Tibial artery (tissue), 4 donors: ENCODE measurements around the gene GDPGP1.
A peak's percentile ranks its signal among the peaks of the same experiment; 100 is the strongest.

ENCODE experiments used
- DNase-seq, 2 donors: peaks; one replicate each; pipeline ENCODE4 v3.0.0-alpha.2; 2019
- H3K27ac ChIP-seq, 2 donors: fragments of 200-600 bp; sonication (generic) in 1 of 2; 1 replicate in 1 of 2; 2 replicates in 1 of 2; pipeline ENCODE4 v1.5.1; 2018 to 2019; ENCODE audit warnings: mild to moderate bottlenecking in 1 of 2
- H3K27me3 ChIP-seq, 2 donors: fragments of 200-600 bp; sonication (generic) in 1 of 2; one replicate each; pipeline versions ENCODE4 v1.5.1 to v1.6.0; 2016 to 2019
- H3K36me3 ChIP-seq, 3 donors: fragments of 200-600 bp; sonication (generic) in 2 of 3; one replicate each; pipeline ENCODE4 v1.5.1; 2016 to 2019; ENCODE audit warnings: mild to moderate bottlenecking in 2 of 3
- H3K4me1 ChIP-seq, 4 donors: fragments of 200-600 bp; sonication (generic) in 2 of 4; 1 replicate in 3 of 4; 2 replicates in 1 of 4; pipeline ENCODE4 v1.5.1; 2016 to 2019
- H3K4me3 ChIP-seq, 2 donors: fragments of 200-600 bp; sonication (generic) in 1 of 2; 1 replicate in 1 of 2; 2 replicates in 1 of 2; pipeline ENCODE4 v1.5.1; 2018 to 2019; ENCODE audit warnings: mild to moderate bottlenecking in 2 of 2
- H3K9me3 ChIP-seq, 3 donors: fragments of 200-600 bp; sonication (generic) in 1 of 3; one replicate each; pipeline ENCODE4 v1.5.1; 2016 to 2019
- intact Hi-C: fragments of 100-400 bp; cut with DNase I; formaldehyde crosslinking; loops from one replicate; pipeline ENCODE4 v1.15.0; 2023; ENCODE audit warnings: low total_unique reads
- TF ChIP-seq, protein P1 (sequence below), 2 experiments: fragments of 200-600 bp in 1 of 2; fragments of 450-650 bp in 1 of 2; IDR thresholded peaks; one replicate each; pipeline ENCODE4 v1.5.1; 2017 to 2019; ENCODE audit warnings: antibody characterized with exemption in 2 of 2, mild to moderate bottlenecking in 1 of 2, moderate library complexity in 1 of 2

Gene GDPGP1

GRCh38 chr15:90189781-90190467 lies 44.1 kb upstream of the GDPGP1 start:
- Histone ChIP-seq H3K36me3 (no peaks in the 10 kb centered on the region), H3K9me3 (no peaks in the 10 kb centered on the region), H3K4me3 (no peak overlapping the region), H3K27ac (no peak overlapping the region), H3K4me1 (peaks cover 0 to 64% (median 44%) of the 10 kb centered on the region in 4 donors), H3K27me3 (no peaks in the 10 kb centered on the region)
- TF ChIP-seq, protein P1, sequence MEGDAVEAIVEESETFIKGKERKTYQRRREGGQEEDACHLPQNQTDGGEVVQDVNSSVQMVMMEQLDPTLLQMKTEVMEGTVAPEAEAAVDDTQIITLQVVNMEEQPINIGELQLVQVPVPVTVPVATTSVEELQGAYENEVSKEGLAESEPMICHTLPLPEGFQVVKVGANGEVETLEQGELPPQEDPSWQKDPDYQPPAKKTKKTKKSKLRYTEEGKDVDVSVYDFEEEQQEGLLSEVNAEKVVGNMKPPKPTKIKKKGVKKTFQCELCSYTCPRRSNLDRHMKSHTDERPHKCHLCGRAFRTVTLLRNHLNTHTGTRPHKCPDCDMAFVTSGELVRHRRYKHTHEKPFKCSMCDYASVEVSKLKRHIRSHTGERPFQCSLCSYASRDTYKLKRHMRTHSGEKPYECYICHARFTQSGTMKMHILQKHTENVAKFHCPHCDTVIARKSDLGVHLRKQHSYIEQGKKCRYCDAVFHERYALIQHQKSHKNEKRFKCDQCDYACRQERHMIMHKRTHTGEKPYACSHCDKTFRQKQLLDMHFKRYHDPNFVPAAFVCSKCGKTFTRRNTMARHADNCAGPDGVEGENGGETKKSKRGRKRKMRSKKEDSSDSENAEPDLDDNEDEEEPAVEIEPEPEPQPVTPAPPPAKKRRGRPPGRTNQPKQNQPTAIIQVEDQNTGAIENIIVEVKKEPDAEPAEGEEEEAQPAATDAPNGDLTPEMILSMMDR (IDR thresholded peaks at IDR 0.05): no peak
- DNase-seq: no peak
- intact Hi-C loops: no loop called here

GRCh38 chr15:90190606-90191343 lies 43.2 kb upstream of the GDPGP1 start:
- no peak overlapping the region for H3K4me3 ChIP-seq
- TF ChIP-seq, protein P1 (IDR thresholded peaks at IDR 0.05): no peak
- peak overlapping the region; percentile 72 to 73 for H3K27ac ChIP-seq
- no peaks in the 10 kb centered on the region for H3K36me3 ChIP-seq
- no peaks in the 10 kb centered on the region for H3K9me3 ChIP-seq
- peaks cover 0 to 58% (median 38%) of the 10 kb centered on the region in 4 donors for H3K4me1 ChIP-seq
- intact Hi-C loops: no loop called here
- DNase-seq: no peak
- no peaks in the 10 kb centered on the region for H3K27me3 ChIP-seq

GRCh38 chr15:90191344-90191687 lies 42.7 kb upstream of the GDPGP1 start:
- intact Hi-C loops: no loop called here
- peak overlapping the region; percentile 72 to 73 for H3K27ac ChIP-seq
- H3K4me1 ChIP-seq: peaks cover 0 to 52% (median 34%) of the 10 kb centered on the region in 4 donors
- H3K27me3 ChIP-seq: no peaks in the 10 kb centered on the region
- H3K36me3 ChIP-seq: no peaks in the 10 kb centered on the region
- H3K9me3 ChIP-seq: no peaks in the 10 kb centered on the region
- TF ChIP-seq, protein P1 (IDR thresholded peaks at IDR 0.05): no peak
- DNase-seq: no peak
- no peak overlapping the region for H3K4me3 ChIP-seq

- peak overlapping the region; percentile 72 to 73 for H3K27ac ChIP-seq
- H3K4me1 ChIP-seq: peaks cover 0 to 48% (median 30%) of the 10 kb centered on the region in 4 donors
- intact Hi-C loops: no loop called here
- H3K9me3 ChIP-seq: no peaks in the 10 kb centered on the region
- peak; percentile 74 to 87 for DNase-seq
- no peaks in the 10 kb centered on the region for H3K36me3 ChIP-seq
- H3K4me3 ChIP-seq: no peak overlapping the region
- TF ChIP-seq, protein P1 (IDR thresholded peaks at IDR 0.05): no peak
- H3K27me3 ChIP-seq: no peaks in the 10 kb centered on the region
Measured at GRCh38 chr15:90191794-90192509, 42.1 kb upstream of the GDPGP1 start.

DNA sequence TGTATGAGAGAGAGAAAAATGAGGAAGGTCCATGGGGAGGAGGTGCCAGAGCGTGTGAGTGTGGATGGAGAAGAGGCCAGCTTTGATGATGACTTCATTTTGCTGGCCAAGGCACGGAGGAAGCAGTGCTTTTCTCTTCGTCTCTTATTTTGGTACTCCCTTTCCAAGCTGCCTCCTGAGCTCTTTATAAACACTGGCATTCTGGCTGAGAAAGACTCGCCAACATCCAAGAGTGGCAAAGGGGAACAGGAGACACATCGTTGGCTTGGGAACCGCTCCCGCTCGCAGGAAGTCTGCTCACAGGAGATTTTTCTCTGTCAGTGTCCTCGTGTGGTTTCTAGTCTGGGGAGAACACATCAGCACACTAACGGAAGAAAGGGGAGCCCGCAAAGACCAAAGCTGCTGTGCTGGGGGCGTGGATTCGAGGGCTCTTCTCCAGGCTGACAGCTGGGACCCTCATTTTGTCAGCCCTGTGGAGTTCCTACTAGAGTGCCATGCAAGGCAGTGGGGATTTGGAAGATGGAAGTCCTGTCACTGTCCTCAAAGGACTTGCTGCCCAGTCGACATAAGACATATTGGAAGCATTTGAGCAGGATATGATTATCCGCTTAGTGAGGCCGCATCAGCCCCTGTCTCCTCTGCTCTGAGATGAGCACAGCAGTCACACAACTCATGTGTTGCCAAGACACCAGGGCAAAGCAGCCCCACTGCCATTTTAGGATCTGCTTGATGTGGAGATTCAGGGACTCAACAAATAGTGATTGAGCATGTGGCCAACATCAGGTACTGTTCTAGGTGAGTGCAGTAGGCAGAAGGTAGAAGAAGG lies 40.8 kb upstream of the GDPGP1 start:
- DNase-seq: peak in 1 of 2 donors; percentile 33

More for the DNA sequence above, 40.8 kb upstream of the GDPGP1 start:
- Histone ChIP-seq H3K4me1 (peaks cover 0 to 39% (median 29%) of the 10 kb centered on the region in 4 donors), H3K27me3 (no peaks in the 10 kb centered on the region), H3K9me3 (no peaks in the 10 kb centered on the region), H3K4me3 (no peak overlapping the region), H3K27ac (peak overlapping the region; percentile 72 to 73), H3K36me3 (no peaks in the 10 kb centered on the region)
- intact Hi-C loops: no loop called here
- TF ChIP-seq, protein P1 (IDR thresholded peaks at IDR 0.05): no peak
